ENCODE results near the gene CENPX.
A peak's percentile ranks its signal among the peaks of the same experiment; 100 is the strongest.

Gene CENPX

DNA sequence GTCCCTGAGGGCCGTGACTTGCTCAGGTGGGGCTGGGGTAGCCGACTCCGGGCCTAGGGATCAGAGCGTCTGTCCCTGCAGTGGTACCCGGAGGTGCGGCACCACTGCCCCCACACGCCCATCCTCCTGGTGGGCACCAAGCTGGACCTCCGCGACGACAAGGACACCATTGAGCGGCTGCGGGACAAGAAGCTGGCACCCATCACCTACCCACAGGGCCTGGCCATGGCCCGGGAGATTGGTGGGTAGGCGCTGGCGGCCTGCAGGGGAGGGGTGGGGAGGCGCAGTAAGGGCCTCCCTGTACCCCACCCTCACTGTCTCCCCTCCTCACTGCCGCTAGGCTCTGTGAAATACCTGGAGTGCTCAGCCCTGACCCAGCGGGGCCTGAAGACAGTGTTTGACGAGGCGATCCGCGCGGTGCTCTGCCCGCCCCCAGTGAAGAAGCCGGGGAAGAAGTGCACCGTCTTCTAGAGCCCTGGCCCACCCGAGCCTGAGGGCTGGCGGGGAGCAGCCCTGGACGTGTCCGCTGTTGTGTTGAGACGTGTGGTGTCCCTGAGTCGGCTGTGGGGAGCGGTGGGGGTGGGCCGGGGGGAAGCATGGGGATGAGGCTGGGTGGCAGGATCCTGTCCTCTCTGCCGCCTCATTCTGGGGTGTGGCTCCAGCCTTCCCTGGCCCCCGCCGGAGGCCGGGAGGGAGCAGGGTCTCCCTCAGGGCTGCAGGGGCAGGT lies 10.8 kb upstream of the CENPX start:
- in situ Hi-C loops (cut with HindIII; ENCODE audit: low pct_unique_long_range_greater_than_20kb, low sequenced_read_pairs) = no loop called here
- no peak for DNase-seq (ENCODE audit: low read depth in 1 of 2, low spot score in 1 of 2)
- TF ChIP-seq JUND (IDR thresholded peaks at IDR 0.05; ENCODE audit: low read depth) = no peak

DNA sequence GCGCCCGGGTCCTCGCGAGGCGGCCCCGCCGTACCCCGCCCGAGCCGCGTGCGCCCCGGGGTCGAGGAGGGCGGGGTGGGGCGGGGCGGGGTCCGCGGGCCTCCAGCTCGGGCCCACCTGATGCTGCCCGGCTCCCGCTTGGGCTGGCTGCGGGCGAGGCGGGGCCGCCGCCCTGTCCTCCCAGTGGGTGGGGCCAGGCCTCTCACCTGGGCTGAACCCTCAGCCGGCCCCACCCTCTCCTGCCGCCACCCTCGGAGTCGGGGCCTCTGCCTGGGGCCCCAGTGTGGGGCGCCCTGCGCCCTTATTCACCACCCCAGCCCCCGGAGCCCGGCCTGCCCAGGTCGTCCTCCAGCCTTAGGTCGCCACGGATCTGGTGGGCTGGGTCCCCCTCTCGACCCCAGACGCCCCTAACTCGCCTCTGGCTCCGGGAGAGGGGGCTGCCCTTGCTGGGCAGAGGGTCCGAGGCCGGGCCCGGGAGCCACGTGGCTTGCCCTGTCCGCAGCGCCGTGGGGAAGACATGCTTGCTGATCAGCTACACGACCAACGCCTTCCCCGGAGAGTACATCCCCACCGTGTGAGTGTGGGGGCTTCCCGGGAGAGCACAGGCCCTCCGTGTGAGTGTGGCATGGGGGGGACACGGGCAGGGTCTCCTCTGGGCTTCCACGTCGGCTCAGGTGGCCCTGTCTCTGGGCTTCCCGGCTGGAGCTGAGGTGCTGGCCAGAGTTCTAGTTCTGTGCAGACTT lies 9.4 kb upstream of the CENPX start:
- peak; percentile 80 to 85 for DNase-seq (ENCODE audit: low read depth in 1 of 2, low spot score in 1 of 2)
- TF ChIP-seq JUND (IDR thresholded peaks at IDR 0.05; ENCODE audit: low read depth) = no peak
- in situ Hi-C loops (cut with HindIII; ENCODE audit: low pct_unique_long_range_greater_than_20kb, low sequenced_read_pairs) = no loop called here

DNA sequence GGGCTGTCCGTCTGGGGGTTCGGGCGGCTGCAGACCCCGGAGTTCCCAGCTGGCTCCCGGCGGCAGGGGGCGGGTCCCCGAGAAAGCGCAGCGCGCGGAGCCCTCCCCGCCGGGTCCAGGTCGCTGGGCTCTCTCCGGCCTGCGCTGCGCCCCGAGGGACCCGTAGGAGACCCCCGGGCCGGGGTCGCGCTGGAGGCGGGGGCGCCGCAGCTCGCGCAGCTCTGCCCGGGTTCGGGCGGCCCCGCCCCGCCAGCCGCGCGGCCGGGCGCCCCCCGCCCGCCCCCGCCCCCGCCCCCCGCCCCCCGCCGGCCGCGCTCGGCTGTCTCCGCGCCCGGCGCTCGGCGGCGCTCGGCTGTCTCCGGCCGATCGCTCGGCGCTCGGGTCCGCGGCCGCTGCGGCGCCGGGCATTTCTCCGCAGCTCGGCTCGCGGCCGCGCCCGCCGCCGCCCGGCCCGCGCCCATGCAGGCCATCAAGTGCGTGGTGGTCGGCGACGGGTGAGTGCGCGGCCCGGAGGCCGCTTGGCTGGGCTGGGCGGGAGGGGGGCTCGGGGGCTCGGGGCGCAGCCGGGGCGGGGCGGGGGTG lies 8.7 kb upstream of the CENPX start, which contains the start of gene RAC3:
Gene RAC3 (plus strand): TSS at position 376 of the 582 bp plus-strand sequence. CDS start 84 bp downstream, at position 460.
- in situ Hi-C loops (cut with HindIII; ENCODE audit: low pct_unique_long_range_greater_than_20kb, low sequenced_read_pairs) = no loop called here
- no peak for TF ChIP-seq JUND (IDR thresholded peaks at IDR 0.05; ENCODE audit: low read depth)
- DNase-seq (ENCODE audit: low read depth in 1 of 2, low spot score in 1 of 2) = peak in 1 of 2 experiments; percentile 66

DNA sequence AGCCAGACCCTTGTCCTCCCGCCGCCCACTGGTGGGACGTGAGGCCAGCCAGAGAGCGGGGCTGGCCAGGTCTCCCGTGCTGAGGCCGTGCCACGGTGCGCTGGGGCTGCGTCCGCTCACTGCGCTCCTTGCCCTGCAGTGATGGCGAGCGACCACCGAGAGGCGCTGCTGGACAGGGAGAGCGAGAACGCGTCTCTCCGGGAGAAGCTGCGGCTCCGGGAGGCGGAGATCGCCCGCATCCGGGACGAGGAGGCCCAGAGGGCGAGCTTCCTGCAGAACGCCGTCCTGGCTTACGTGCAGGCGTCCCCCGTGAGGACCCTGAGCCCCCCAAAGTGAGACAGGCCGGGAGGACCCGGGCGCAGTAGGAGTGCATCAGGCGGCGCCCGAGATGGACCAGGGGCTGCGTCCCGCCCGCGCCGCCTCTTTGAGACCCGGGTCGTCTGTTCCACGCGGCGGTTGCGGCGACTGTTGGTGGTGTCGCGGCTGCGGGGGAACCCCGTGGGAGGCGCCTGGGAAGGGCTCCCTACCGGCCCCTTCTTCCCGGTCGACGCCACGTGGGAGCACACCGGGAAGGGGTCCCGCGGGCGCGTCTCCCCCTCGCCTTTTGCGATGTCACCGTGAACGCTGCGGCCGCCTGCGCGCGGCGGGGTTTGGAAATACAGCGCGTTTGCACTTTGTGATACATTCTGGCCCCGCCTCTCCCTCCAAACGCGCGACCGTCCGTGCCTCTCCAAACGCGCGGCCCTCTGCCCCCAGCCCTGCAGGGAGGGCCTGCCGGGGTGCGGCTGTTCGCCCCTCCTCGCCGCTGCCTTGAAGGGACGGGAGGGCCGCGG lies 8.0 kb upstream of the CENPX start:
- in situ Hi-C loops (cut with HindIII; ENCODE audit: low pct_unique_long_range_greater_than_20kb, low sequenced_read_pairs) = no loop called here
- no peak for TF ChIP-seq JUND (IDR thresholded peaks at IDR 0.05; ENCODE audit: low read depth)
- peak; percentile 91 to 93 for DNase-seq (ENCODE audit: low read depth in 1 of 2, low spot score in 1 of 2)

DNA sequence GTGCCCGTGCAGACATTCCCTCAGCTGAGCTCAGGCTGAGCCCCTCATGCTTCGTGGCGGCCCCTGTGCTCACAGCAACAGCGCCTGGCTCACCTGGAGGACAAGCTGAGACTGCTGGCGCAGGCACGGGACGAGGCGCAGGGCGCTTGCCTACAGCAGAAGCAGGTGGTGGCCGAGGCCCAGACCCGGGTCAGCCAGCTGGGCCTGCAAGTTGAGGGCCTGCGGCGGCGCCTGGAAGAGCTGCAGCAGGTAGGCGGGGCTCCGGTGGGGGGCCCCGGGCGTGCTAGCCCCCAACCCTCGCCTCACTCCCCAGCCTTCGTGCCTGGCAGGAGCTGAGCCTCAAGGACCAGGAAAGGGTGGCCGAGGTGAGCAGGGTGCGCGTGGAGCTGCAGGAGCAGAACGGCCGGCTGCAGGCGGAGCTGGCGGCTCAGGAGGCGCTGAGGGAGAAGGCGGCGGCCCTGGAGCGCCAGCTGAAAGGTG lies 7.4 kb upstream of the CENPX start:
- TF ChIP-seq JUND (IDR thresholded peaks at IDR 0.05; ENCODE audit: low read depth) = no peak
- in situ Hi-C loops (cut with HindIII; ENCODE audit: low pct_unique_long_range_greater_than_20kb, low sequenced_read_pairs) = no loop called here
- no peak for DNase-seq (ENCODE audit: low read depth in 1 of 2, low spot score in 1 of 2)

DNA sequence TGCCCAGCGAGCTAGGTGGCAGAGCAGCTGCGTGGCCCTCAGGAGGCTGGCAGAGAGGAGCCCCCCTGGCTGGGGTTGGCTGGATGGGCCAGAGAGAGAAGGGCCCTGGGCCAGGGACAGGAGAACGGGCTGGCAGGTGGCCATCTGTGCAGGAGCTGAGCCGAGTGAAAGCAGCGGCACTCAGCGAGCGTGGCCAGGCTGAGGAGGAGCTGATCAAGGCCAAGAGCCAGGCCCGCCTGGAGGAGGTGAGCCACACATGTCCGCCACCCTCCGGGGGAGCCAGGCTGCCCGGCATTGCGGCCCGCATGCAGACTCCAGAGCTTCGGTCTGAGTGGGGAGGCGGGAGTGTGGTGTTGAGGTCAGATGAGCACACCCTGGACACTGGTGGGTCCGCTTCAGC lies 6.7 kb upstream of the CENPX start:
- in situ Hi-C loops (cut with HindIII; ENCODE audit: low pct_unique_long_range_greater_than_20kb, low sequenced_read_pairs) = no loop called here
- no peak for DNase-seq (ENCODE audit: low read depth in 1 of 2, low spot score in 1 of 2)
- no peak for TF ChIP-seq JUND (IDR thresholded peaks at IDR 0.05; ENCODE audit: low read depth)

DNA sequence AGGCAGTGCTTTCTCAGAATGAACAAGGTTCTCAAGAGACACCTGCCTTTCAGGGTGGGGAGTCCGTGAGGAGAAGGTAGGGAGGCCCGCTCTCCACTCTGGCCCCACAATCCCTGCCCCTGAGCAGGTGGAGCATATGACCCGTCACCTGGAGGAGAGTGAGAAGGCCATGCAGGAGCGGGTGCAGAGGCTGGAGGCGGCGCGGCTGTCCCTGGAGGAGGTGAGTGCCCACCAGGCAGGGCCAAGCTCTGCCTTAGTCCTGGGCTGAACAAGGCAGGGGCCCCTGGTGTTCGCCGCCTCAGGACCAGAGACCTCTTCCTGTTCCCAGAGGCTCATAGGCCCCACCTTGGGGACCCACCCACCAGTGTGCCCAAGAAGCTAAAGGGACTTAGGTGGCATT lies 6.3 kb upstream of the CENPX start:
- no peak for DNase-seq (ENCODE audit: low read depth in 1 of 2, low spot score in 1 of 2)
- in situ Hi-C loops (cut with HindIII; ENCODE audit: low pct_unique_long_range_greater_than_20kb, low sequenced_read_pairs) = no loop called here
- no peak for TF ChIP-seq JUND (IDR thresholded peaks at IDR 0.05; ENCODE audit: low read depth)

DNA sequence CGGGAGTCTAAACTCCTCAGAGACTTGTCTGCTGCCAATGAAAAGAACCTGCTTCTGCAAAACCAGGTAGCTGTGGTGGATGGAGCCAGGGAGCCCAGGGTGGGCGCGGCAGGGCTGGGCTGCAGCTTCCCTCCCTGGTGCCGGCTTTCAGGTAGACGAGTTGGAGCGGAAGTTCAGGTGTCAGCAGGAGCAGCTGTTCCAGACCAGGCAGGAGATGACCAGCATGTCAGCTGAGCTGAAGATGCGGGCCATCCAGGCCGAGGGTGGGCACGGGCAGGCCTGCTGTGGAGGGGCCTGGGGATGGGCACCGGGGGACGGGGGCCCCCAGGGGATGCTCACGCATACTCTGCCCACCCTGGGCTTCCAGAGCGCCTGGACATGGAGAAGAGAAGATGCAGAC lies 5.6 kb upstream of the CENPX start:
- in situ Hi-C loops (cut with HindIII; ENCODE audit: low pct_unique_long_range_greater_than_20kb, low sequenced_read_pairs) = no loop called here
- TF ChIP-seq JUND (IDR thresholded peaks at IDR 0.05; ENCODE audit: low read depth) = no peak
- no peak for DNase-seq (ENCODE audit: low read depth in 1 of 2, low spot score in 1 of 2)

DNA sequence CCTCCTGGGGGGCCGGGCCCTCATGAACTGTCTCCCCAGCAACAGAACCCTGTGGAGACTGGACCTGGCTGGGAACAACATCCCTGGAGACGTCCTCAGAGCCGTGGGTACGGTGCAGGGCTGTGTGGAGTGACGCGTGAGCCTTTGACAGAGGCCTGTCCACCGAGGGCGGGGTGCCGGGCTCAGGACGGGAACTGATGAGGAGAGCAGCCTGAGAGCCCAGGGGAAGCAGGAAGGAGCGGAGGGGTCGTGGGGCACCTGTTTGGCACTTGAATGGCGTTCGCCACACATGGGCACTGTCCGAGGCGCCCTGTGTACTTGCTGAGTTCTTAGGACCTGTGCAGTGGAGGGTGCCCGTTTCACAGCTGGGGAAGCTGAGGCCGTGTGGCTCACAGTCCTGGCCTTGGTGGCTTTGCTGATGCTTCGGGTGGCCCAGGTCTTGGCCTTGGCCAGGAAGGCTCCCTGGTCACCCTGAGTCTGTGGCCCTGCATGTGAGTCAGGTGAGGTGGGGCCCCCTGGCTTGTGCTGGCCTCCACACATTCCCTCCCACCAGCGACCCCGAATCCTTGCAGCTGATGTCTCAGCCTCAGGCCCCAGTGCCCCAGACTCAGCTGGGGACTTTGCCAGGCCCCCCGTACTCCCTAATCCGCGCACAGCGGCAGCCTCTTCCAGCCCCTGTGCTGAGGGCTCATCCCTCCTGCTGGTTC lies 2.9 kb upstream of the CENPX start:
- no peak for TF ChIP-seq JUND (IDR thresholded peaks at IDR 0.05; ENCODE audit: low read depth)
- in situ Hi-C loops (cut with HindIII; ENCODE audit: low pct_unique_long_range_greater_than_20kb, low sequenced_read_pairs) = no loop called here
- DNase-seq (ENCODE audit: low read depth in 1 of 2, low spot score in 1 of 2) = no peak

DNA sequence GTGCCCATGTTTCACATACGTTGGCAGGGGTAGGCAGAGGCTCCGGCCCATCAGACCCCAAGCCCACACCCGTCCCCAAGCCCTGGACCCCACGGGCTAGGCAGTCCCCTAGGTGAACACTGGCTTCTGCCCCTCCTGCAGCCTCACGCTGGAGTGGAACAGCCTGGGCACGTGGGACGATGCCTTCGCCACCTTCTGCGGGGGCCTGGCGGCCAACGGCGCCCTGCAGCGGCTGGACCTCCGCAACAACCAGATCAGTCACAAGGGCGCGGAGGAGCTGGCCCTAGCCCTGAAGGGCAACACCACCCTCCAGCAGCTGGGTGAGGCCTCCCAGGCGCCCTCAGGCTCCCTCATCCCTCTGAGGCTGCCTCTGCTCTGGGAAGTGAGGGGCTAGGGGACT lies 2.2 kb upstream of the CENPX start:
- in situ Hi-C loops (cut with HindIII; ENCODE audit: low pct_unique_long_range_greater_than_20kb, low sequenced_read_pairs) = no loop called here
- no peak for DNase-seq (ENCODE audit: low read depth in 1 of 2, low spot score in 1 of 2)
- no peak for TF ChIP-seq JUND (IDR thresholded peaks at IDR 0.05; ENCODE audit: low read depth)

DNA sequence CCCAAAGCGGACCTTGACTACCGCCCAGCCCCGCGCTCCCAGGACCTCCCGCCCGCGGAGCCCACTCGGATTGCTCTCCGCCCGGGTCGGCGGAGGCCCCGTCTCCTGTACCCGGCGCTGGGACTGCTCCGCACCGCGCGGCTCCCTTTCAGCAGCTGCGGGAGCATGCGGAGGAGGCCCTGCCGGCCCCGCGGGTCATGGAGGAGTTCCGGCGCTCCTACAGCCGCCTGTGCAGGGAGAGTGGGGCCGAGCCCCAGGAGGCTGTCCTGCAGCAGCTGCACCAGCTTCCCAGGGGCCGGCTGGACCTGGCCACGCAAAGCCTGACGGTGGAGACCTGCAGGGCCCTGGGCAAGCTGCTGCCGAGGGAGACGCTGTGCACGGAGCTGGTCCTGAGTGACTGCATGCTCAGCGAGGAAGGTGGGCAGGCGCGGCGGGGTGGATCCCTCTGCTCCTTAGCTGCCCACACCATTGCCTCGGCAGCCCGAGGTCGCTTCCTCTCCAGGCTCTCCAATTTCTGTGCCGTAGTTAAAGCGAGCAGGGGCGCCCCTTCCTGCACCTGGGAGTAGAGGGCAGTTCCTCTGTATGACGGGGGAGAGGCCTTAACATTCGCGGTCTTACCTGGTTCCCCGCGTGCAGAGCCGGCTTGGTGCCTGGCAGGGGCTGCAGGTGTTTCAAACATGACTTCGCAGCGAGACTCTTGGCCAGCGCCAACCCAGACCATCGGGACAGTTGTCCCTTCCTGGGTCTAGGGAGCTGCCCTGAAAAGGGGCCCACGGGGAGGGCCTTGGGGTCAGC lies 966 bp upstream of the CENPX start:
- in situ Hi-C loops (cut with HindIII; ENCODE audit: low pct_unique_long_range_greater_than_20kb, low sequenced_read_pairs) = no loop called here
- no peak for DNase-seq (ENCODE audit: low read depth in 1 of 2, low spot score in 1 of 2)
- no peak for TF ChIP-seq JUND (IDR thresholded peaks at IDR 0.05; ENCODE audit: low read depth)
